H1 (cell line): Measurements from ENCODE around the gene GSTA3. TPM values are rescaled to one million over a fixed set of nuclear protein-coding genes. Genes with fewer than 3 reads are reported as not detected.

Source experiments
- CTCF ChIA-PET: fragments of 300-600 bp; sonication (Branson Sonifier 250); formaldehyde crosslinking; loops from one replicate; lab custom pipeline; 2021; ENCODE audit not compliant: partially characterized antibody; lab: Charles Lee
- POLR2A ChIA-PET: fragments of 300-600 bp; sonication (Branson Sonifier 250); formaldehyde crosslinking; loops from one replicate; lab custom pipeline; 2021; ENCODE audit warnings: inconsistent platforms; ENCODE audit not compliant: partially characterized antibody; lab: Charles Lee
- DNase-seq, 2 experiments: peaks; one replicate each; pipeline versions ENCODE4 v3.0.0 to v3.0.0-alpha.2; 2010 to 2022; ENCODE audit warnings: low spot score in 2 of 2, low read depth in 1 of 2, mixed read lengths in 1 of 2
- FAIRE-seq: peaks from 2 replicates; lab custom pipeline; 2011; peaks lifted over from hg19 to GRCh38; lab: Jason Lieb, UNC
- H2AFZ ChIP-seq: 2 replicates; pipeline ENCODE4 v1.8.1; 2012; ENCODE audit warnings: low read length, inconsistent platforms
- H2AK5ac ChIP-seq: 2 replicates; pipeline ENCODE4 v1.6.1; 2013; ENCODE audit warnings: low read depth, low read length
- H2BK120ac ChIP-seq: replicated peaks from 2 replicates; pipeline ENCODE3; 2013; ENCODE audit warnings: low read depth, low read length, inconsistent platforms
- H2BK12ac ChIP-seq: 2 replicates; pipeline ENCODE4 v1.6.1; 2013; ENCODE audit warnings: low read depth, low read length
- H2BK15ac ChIP-seq: 2 replicates; pipeline ENCODE4 v1.6.1; 2013; ENCODE audit warnings: low read length
- H2BK20ac ChIP-seq: 2 replicates; pipeline ENCODE4 v1.6.1; 2013; ENCODE audit warnings: low read length
- H2BK5ac ChIP-seq: 2 replicates; pipeline ENCODE4 v1.6.1; 2013; ENCODE audit warnings: low read depth, low read length
- H3K14ac ChIP-seq: 2 replicates; pipeline ENCODE4 v1.6.1; 2013; ENCODE audit warnings: inconsistent platforms; ENCODE audit not compliant: insufficient read length
- H3K18ac ChIP-seq: 2 replicates; pipeline ENCODE4 v1.6.1; 2013; ENCODE audit warnings: low read length; ENCODE audit errors: extremely low read depth
- H3K23ac ChIP-seq: 2 replicates; pipeline ENCODE4 v1.6.1; 2013; ENCODE audit warnings: inconsistent platforms; ENCODE audit not compliant: insufficient read length
- H3K23me2 ChIP-seq: 2 replicates; pipeline ENCODE4 v1.6.1; 2013; ENCODE audit warnings: low read depth, low read length
- H3K27ac ChIP-seq: 2 replicates; pipeline ENCODE4 v1.6.1; 2011; ENCODE audit warnings: low read depth, low read length, inconsistent platforms
- H3K27me3 ChIP-seq, 4 experiments: replicated peaks in 1 of 4; 1 replicate in 1 of 4; 2 replicates in 3 of 4; pipeline versions ENCODE4 v1.6.1 to v1.8.1; 2011 to 2013; ENCODE audit warnings: low read length in 3 of 4, mild to moderate bottlenecking in 3 of 4, inconsistent platforms in 2 of 4, mixed read lengths in 2 of 4, moderate library complexity in 1 of 4; ENCODE audit not compliant: control insufficient read depth in 3 of 4, insufficient read depth in 3 of 4; ENCODE audit errors: extremely low read depth in 1 of 4
- H3K36me3 ChIP-seq, 4 experiments: 2 replicates each; pipeline versions ENCODE4 v1.6.1 to v1.8.1; 2011 to 2013; ENCODE audit warnings: mild to moderate bottlenecking in 4 of 4, low read length in 3 of 4, moderate library complexity in 2 of 4, control low read depth in 1 of 4, inconsistent platforms in 1 of 4; ENCODE audit not compliant: insufficient read depth in 4 of 4, control insufficient read depth in 2 of 4
- H3K4ac ChIP-seq: replicated peaks from 2 replicates; pipeline ENCODE3; 2013; ENCODE audit warnings: low read length, low read depth, mixed read lengths, inconsistent platforms; ENCODE audit not compliant: insufficient read length
- H3K4me1 ChIP-seq, 4 experiments: replicated peaks in 1 of 4; 1 replicate in 1 of 4; 2 replicates in 3 of 4; pipeline versions ENCODE4 v1.6.1 to v1.8.1; 2011 to 2013; ENCODE audit warnings: low read length in 3 of 4, inconsistent platforms in 2 of 4, mixed read lengths in 1 of 4; ENCODE audit not compliant: insufficient read depth in 4 of 4, control insufficient read depth in 3 of 4
- H3K4me2 ChIP-seq, 2 experiments: 2 replicates each; pipeline versions ENCODE4 v1.6.1 to v1.8.1; 2011 to 2013; ENCODE audit warnings: low read depth in 2 of 2, low read length in 2 of 2, control low read depth in 1 of 2, inconsistent platforms in 1 of 2, mild to moderate bottlenecking in 1 of 2; ENCODE audit not compliant: insufficient read depth in 1 of 2
- H3K4me3 ChIP-seq, 4 experiments: fragments of 200-600, 300-600 bp in 1 of 4; sonication (generic), shearing (Covaris generic), sonication (Bioruptor Twin) in 1 of 4; 2 replicates each; pipeline versions ENCODE4 v1.5.1 to v1.8.1; 2011 to 2016; ENCODE audit warnings: low read length in 4 of 4, low read depth in 3 of 4, control low read depth in 2 of 4, inconsistent platforms in 2 of 4, mild to moderate bottlenecking in 2 of 4, mixed read lengths in 1 of 4, moderate library complexity in 1 of 4; ENCODE audit not compliant: insufficient read depth in 2 of 4; ENCODE audit errors: extremely low read depth in 1 of 4
- H3K56ac ChIP-seq: replicated peaks from 2 replicates; pipeline ENCODE3; 2013; ENCODE audit warnings: low read depth, mild to moderate bottlenecking, mixed read lengths, low read length, inconsistent platforms; ENCODE audit not compliant: insufficient read length
- H3K79me1 ChIP-seq: 2 replicates; pipeline ENCODE4 v1.6.1; 2013; ENCODE audit warnings: low read depth, low read length, control low read depth
- H3K79me2 ChIP-seq, 2 experiments: 2 replicates each; pipeline versions ENCODE4 v1.6.1 to v1.8.1; 2012 to 2013; ENCODE audit warnings: low read length in 2 of 2, mild to moderate bottlenecking in 2 of 2, inconsistent platforms in 1 of 2; ENCODE audit not compliant: insufficient read depth in 2 of 2, control insufficient read depth in 1 of 2
- H3K9ac ChIP-seq, 4 experiments: replicated peaks in 1 of 4; 1 replicate in 1 of 4; 2 replicates in 3 of 4; pipeline versions ENCODE4 v1.6.1 to v1.8.1; 2011 to 2013; ENCODE audit warnings: low read depth in 3 of 4, low read length in 3 of 4, control low read depth in 2 of 4, mild to moderate bottlenecking in 2 of 4, moderate library complexity in 2 of 4, inconsistent platforms in 1 of 4; ENCODE audit errors: extremely low read depth in 1 of 4
- H3K9me3 ChIP-seq, 2 experiments: 2 replicates each; pipeline versions ENCODE4 v1.6.1 to v1.8.1; 2012 to 2013; ENCODE audit warnings: mild to moderate bottlenecking in 2 of 2, moderate library complexity in 2 of 2, control low read depth in 1 of 2, inconsistent platforms in 1 of 2, low read depth in 1 of 2, low read length in 1 of 2, mixed read lengths in 1 of 2; ENCODE audit not compliant: insufficient read depth in 2 of 2
- H4K20me1 ChIP-seq, 2 experiments: replicated peaks in 1 of 2; 2 replicates each; pipeline versions ENCODE3 to v1.8.1; 2011 to 2013; ENCODE audit warnings: inconsistent platforms in 2 of 2, low read length in 2 of 2, mild to moderate bottlenecking in 1 of 2; ENCODE audit not compliant: insufficient read depth in 2 of 2, control insufficient read depth in 1 of 2
- H4K5ac ChIP-seq: 2 replicates; pipeline ENCODE4 v1.6.1; 2013; ENCODE audit warnings: low read length, low read depth, mixed read lengths, inconsistent platforms; ENCODE audit not compliant: insufficient read length
- H4K8ac ChIP-seq: 2 replicates; pipeline ENCODE4 v1.8.0; 2013; ENCODE audit warnings: mild to moderate bottlenecking, moderate library complexity, low read length, inconsistent platforms; ENCODE audit not compliant: insufficient read depth; ENCODE audit errors: extremely low read depth
- H4K91ac ChIP-seq: replicated peaks from 2 replicates; pipeline ENCODE3; 2013; ENCODE audit warnings: low read length, mixed read lengths, inconsistent platforms; ENCODE audit not compliant: insufficient read length
- CTCF ChIP-seq, 3 experiments: IDR thresholded peaks; 1 replicate in 2 of 3; 2 replicates in 1 of 3; pipeline versions ENCODE4 v1.5.1 to v1.6.1; 2011; ENCODE audit warnings: low read length in 3 of 3, mild to moderate bottlenecking in 3 of 3, inconsistent platforms in 2 of 3, low read depth in 1 of 3, moderate library complexity in 1 of 3; ENCODE audit not compliant: insufficient read depth in 1 of 3; ENCODE audit errors: control extremely low read depth in 1 of 3
- GABPA ChIP-seq: IDR thresholded peaks from 2 replicates; pipeline ENCODE4 v1.6.1; 2011; ENCODE audit warnings: mild to moderate bottlenecking, low read length, moderate library complexity, borderline replicate concordance; ENCODE audit not compliant: insufficient read depth
- HDAC6 ChIP-seq: IDR thresholded peaks from one replicate; pipeline ENCODE4 v1.7.1; 2012; ENCODE audit warnings: low read depth, mild to moderate bottlenecking, inconsistent platforms, low read length, moderate library complexity
- JUND ChIP-seq: IDR thresholded peaks from 2 replicates; pipeline ENCODE4 v1.6.1; 2011; ENCODE audit warnings: mild to moderate bottlenecking, improper control_type of control experiment, low read length
- KDM4A ChIP-seq: IDR thresholded peaks from one replicate; pipeline ENCODE4 v1.7.1; 2012; ENCODE audit warnings: low read depth, mild to moderate bottlenecking, moderate library complexity, low read length, inconsistent platforms; ENCODE audit not compliant: severe bottlenecking
- SIN3A ChIP-seq, 2 experiments: IDR thresholded peaks in 1 of 2; conservative IDR thresholded peaks in 1 of 2; 2 replicates each; pipeline ENCODE4 v1.6.1; 2011 to 2012; ENCODE audit warnings: low read length in 2 of 2, improper control_type of control experiment in 1 of 2, low read depth in 1 of 2, mild to moderate bottlenecking in 1 of 2
- YY1 ChIP-seq: IDR thresholded peaks from 2 replicates; pipeline ENCODE4 v1.6.1; 2011; ENCODE audit warnings: low read depth, mild to moderate bottlenecking, low read length
- WGBS, 2 experiments: shearing (Covaris generic) in 1 of 2; methylation state at CpG; one replicate each; pipeline versions ENCODE4 v1.1.6 to v1.1.7; 2013 to 2015; ENCODE audit warnings: low lambda C conversion rate in 2 of 2, mixed read lengths in 2 of 2, inconsistent platforms in 1 of 2, low coverage in 1 of 2, missing lambda C conversion rate in 1 of 2; ENCODE audit not compliant: insufficient replicate concordance in 2 of 2, insufficient coverage in 1 of 2, insufficient read length in 1 of 2; ENCODE audit errors: extremely low coverage in 1 of 2, missing lambda C conversion rate in 1 of 2; 5-methylcytosine and 5-hydroxymethylcytosine counted together
- polyA plus RNA-seq, 7 experiments: library from polyadenylated mRNA; depleted of rRNA in 3 of 7; stranded (reverse) in 5 of 7; unstranded in 2 of 7; fragments of >200 nt in 5 of 7; fragments of 200-250 nt in 2 of 7; gene quantifications; 1 replicate in 5 of 7; 2 replicates in 1 of 7; 4 replicates in 1 of 7; pipeline versions ENCODE4 v1.2.1 to v1.2.3, GENCODE V29; 2011 to 2013; ENCODE audit warnings: missing spikeins in 2 of 7, mixed read lengths in 2 of 7
- total RNA-seq: library from RNA; stranded (reverse); fragmentation: NEBNext Ultra II Directional; extraction: Animal tissue kit (Norgen Biotek cat#: 25700); gene quantifications from 2 replicates; pipeline ENCODE4 v1.2.1, GENCODE V29; 2021

Gene GSTA3
- total and polyA plus RNA-seq, 2 of the 8 experiments (the other 6 are each of a cell fraction or from before 2014, with no cell fraction given), result not detected

- Histone ChIP-seq H3K18ac (peak overlapping the region; percentile 88; the same call in 1 of the 2 replicates), H3K4me2 (peak overlapping the region; percentile 31 to 69), H2AFZ (peak overlapping the region; percentile 100), H3K79me1 (no peaks in the 10 kb centered on the region), H3K4ac (no peak overlapping the region), H3K4me3 (peak overlapping the region; percentile 16 to 53 (median 36); a peak in 5 of 8 replicates), H3K4me1 (peaks cover 0 to 6% (median 0%) of the 10 kb centered on the region in 4 experiments; a peak in 4 of 7 replicates), H4K8ac (peak overlapping the region; percentile 87; the same call in 1 of the 2 replicates), H3K14ac (no peak overlapping the region), H2BK15ac (0 out of 2 replicates have a peak overlapping the region, but pooled peaks have one; percentile 48), H2BK120ac (no peak overlapping the region), H4K5ac (no peak overlapping the region), H2AK5ac (no peak overlapping the region), H2BK12ac (peak overlapping the region; percentile 97), H3K27ac (no peak overlapping the region), H3K79me2 (no peaks in the 10 kb centered on the region), H3K36me3 (no peaks in the 10 kb centered on the region), H3K23me2 (0 out of 2 replicates have a peak, but pooled peaks cover 2% of the 10 kb centered on the region), H3K27me3 (no peaks in the 10 kb centered on the region), H3K9me3 (no peaks in the 10 kb centered on the region), H2BK5ac (no peak overlapping the region; the same call in 1 of the 2 replicates), H2BK20ac (no peak overlapping the region), H3K9ac (peak overlapping the region in 2 of 4 experiments; percentile 44 to 68; a peak in 3 of 7 replicates), H3K23ac (no peak overlapping the region), H4K91ac (peak overlapping the region; percentile 25), H4K20me1 (no peaks in the 10 kb centered on the region), H3K56ac (no peak overlapping the region)
- FAIRE-seq (peak; percentile 68), DNase-seq (peak in 1 of 2 experiments; percentile 78)
- ChIA-PET CTCF (interaction anchor here (0.6 to 2.9 kb wide), 14 partner anchors 8 to 191 kb away, joined by 3 to 9 read pairs (median 3); no protein-coding TSS in a partner anchor), POLR2A (no interaction called here)
- WGBS, 2 experiments, result 37% methylated on average over 16 of the region's 18 CpGs; no CpG with 5 or more reads in 1 of the 2 experiments
- TF ChIP-seq KDM4A (peak; percentile 55), YY1 (0 out of 2 replicates have a peak, but pooled peaks have one; percentile 22), HDAC6 (no peak), SIN3A (conservative IDR thresholded peaks at IDR 0.05 in 1 of 2, IDR thresholded peaks at IDR 0.05 in 1 of 2; ENCODE audit: low read depth in 1 of 2, low read length in 2 of 2) (no peak), JUND (no peak), GABPA (no peak), CTCF (IDR thresholded peaks at IDR 0.05; ENCODE audit: control extremely low read depth in 1 of 3, insufficient read depth in 1 of 3, low read depth in 1 of 3, low read length in 3 of 3) (peak; percentile 70 to 86 (median 81))
These were observed 27.3 kb downstream of the GSTA3 start for GRCh38 chr6:52881996-52882841.
